C4-2B (cell line): Measurements from ENCODE around the gene TMEM72.

Experiments used
- H3K27ac ChIP-seq: fragments of 450-650 bp; 2 replicates; pipeline ENCODE4 v1.5.1; 2017
- CTCF ChIP-seq: fragments of 450-650 bp; conservative IDR thresholded peaks from 2 replicates; pipeline ENCODE4 v1.5.1; 2017; ENCODE audit warnings: mild to moderate bottlenecking
- ZFX ChIP-seq: fragments of 450-650 bp; IDR thresholded peaks from 2 replicates; pipeline ENCODE4 v1.6.1; 2017

The TMEM72 gene

GRCh38 chr10:44954042-44954441 lies 42.9 kb downstream of the TMEM72 start:
- TF ChIP-seq CTCF: no peak
- TF ChIP-seq ZFX: no peak
- no peak overlapping the region for H3K27ac ChIP-seq

- H3K27ac ChIP-seq: no peak overlapping the region
- no peak for TF ChIP-seq CTCF
- TF ChIP-seq ZFX: no peak
Observed at GRCh38 chr10:44954962-44955361, 43.8 kb downstream of the TMEM72 start.

GRCh38 chr10:44955413-44956070 lies 44.4 kb downstream of the TMEM72 start:
- no peak for TF ChIP-seq ZFX
- H3K27ac ChIP-seq: no peak overlapping the region

GRCh38 chr10:44956226-44956625 lies 45.1 kb downstream of the TMEM72 start:
- H3K27ac ChIP-seq: no peak overlapping the region
- TF ChIP-seq CTCF: no peak
- TF ChIP-seq ZFX: no peak

- no peak overlapping the region for H3K27ac ChIP-seq
- TF ChIP-seq ZFX (no peak), CTCF (no peak)
Observed at GRCh38 chr10:44956717-44957706, 45.9 kb downstream of the TMEM72 start.

GRCh38 chr10:44958196-44958897 lies 47.2 kb downstream of the TMEM72 start:
- TF ChIP-seq CTCF (no peak), ZFX (no peak)
- H3K27ac ChIP-seq: peak overlapping the region; percentile 87

- peak overlapping the region; percentile 87 for H3K27ac ChIP-seq
- TF ChIP-seq CTCF (no peak), ZFX (no peak)
Observed at GRCh38 chr10:44958898-44959246, 47.7 kb downstream of the TMEM72 start.
